Pulmonary artery endothelial cell (primary cell): ENCODE measurements around the gene C7orf57. TPM values are rescaled to one million over a fixed set of nuclear protein-coding genes. Genes with fewer than 3 reads are reported as not detected.

Experiments
- DNase-seq: peaks from one replicate; pipeline ENCODE4 v3.0.0-alpha.2; 2011; ENCODE audit warnings: low read depth, low spot score
- total RNA-seq: library from RNA; depleted of rRNA; stranded (reverse); fragments of >200 nt; gene quantifications from 2 replicates; pipeline ENCODE4 v1.2.3, GENCODE V29; 2014

The C7orf57 gene
- total RNA-seq, 1 donor from 2014 or later = under 0.01 TPM

DNA sequence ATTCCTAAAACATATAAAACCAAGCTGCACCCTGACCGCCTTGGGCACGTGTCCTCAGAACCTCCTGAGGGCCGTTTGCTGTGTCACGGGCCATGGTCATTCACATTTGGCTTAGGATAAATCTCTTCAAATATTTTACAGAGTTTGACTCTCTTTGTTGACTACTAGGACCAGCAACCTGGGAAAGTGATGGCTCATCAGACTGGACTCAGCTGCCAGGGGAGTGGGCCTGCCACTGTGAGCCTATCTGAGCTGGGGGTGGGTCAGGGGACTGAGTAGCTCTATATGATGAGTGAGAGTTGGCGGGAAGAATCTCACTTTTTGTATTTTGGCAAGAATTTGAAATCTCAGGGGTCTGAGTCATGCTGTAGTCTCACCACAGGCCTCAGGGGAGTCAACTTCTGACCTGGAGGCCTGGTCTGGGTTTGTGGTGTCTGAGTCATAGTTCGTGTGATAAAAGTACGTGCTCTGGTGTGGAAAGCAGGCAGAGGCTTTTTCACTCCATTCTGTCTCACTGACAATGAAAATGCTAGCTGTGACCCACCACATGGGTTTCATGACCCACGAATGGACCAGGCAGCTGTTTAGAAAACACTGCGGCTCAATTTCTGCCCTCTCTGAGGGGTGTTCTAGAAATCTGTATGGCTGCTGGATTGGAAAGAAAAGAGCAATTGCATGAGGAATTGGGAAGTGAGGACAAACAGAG lies 49.5 kb downstream of the C7orf57 start:
- peak; percentile 82 for DNase-seq

GRCh38 chr7:48085433-48085791 lies 50.1 kb downstream of the C7orf57 start:
- no peak for DNase-seq

DNA sequence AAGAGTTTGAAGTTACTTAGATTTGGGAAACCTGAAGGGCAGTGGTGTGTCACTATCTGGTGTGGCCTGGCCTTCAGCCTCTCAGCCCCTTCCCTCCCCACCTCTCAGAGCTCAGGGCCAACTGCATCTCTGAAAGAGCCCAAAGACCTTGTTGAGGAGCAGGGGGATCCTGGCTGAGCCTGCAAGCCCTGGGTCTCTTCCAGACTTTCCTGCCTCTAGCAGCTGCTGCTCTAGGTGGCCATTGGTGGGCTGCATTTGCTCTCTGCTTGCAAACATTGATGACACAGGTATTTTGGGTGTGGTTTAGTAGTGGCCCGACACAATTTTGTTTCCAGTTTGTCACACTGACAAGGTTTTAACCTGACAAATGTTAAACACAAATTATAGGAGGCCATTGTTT lies 50.6 kb downstream of the C7orf57 start:
- DNase-seq = no peak

DNA sequence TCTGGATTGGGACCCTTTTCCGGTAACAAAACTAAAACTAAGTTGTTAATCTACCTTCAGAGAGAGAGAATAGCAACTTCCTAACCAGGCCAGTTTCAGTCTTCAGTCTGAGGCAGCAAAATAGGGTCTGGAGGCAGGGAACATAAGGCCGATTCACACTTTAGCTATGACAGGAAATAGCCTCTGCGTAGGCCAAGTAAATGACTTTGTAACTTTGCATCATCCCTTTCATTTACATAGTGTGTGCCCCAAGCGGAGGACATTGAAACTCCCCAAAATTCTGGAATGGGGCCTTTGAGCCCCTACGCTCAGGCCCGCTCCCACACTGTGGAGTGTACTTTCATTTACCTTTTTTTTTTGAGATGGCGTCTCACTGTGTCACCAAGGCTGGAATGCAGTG lies 52.0 kb downstream of the C7orf57 start:
- DNase-seq = no peak

DNA sequence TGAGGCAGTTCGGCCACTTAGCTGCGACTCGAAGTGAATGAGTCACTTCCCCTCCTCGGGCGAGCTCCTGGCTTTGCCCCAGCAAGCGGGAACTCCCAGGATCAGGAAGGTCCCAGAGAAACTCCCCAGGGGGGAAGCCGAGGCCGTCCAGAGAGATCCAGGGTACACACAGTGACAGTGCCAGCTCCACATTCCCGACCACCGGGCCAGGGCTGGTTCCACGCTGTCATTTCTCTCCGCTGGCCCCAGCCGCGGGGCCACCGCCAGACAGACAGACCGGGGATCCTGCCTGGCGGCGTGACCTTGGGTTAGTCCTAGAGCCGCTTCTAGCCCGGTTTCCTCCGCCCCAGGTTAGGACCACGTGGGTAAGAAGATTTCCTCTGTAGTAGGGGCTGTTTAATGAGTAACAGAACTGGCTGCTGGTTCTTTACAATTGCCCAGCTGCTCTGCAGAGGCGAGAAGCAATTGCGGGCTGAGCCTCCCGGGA lies 53.3 kb downstream of the C7orf57 start:
- peak; percentile 81 for DNase-seq

GRCh38 chr7:48089046-48090003 lies 54.0 kb downstream of the C7orf57 start, which contains the start of gene UPP1:
TSS of gene UPP1 (plus strand) at chr7:48089265. CDS start at chr7:48094784, 5,519 bp downstream.
- DNase-seq = no peak

DNA sequence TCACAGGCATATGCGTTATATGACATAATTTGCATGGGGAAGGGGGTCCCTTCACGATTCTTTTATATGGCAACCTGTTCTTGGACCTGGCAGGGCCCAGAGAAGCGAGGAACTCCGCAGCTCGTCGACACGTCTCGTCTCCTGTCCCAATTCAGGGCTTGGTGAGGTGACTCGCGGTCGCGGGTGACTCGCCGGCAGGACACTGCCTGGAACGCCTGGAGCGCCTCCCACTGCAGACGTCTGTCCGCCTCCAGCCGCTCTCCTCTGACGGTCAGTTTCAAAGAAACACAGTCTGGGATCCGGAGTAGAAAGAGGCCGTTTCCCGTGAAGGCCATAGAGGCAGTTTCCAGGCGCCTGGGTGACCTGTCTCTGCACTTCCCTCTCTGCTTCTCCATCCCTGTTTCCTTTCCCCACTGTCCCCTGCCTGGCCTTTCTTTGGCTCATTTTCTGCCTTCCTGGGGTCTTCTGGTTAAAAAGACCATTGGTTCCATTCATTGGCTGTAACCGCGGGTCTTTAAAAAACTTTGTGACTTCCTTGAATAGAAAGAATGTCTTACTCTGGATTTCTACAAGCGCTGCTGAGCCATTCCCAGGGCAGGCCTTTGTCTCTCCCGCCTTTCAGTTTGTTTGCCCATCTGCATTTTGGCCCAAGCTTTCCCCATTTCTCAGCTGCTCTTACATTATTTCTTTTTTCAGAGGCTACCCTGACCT lies 54.9 kb downstream of the C7orf57 start:
- DNase-seq = no peak

DNA sequence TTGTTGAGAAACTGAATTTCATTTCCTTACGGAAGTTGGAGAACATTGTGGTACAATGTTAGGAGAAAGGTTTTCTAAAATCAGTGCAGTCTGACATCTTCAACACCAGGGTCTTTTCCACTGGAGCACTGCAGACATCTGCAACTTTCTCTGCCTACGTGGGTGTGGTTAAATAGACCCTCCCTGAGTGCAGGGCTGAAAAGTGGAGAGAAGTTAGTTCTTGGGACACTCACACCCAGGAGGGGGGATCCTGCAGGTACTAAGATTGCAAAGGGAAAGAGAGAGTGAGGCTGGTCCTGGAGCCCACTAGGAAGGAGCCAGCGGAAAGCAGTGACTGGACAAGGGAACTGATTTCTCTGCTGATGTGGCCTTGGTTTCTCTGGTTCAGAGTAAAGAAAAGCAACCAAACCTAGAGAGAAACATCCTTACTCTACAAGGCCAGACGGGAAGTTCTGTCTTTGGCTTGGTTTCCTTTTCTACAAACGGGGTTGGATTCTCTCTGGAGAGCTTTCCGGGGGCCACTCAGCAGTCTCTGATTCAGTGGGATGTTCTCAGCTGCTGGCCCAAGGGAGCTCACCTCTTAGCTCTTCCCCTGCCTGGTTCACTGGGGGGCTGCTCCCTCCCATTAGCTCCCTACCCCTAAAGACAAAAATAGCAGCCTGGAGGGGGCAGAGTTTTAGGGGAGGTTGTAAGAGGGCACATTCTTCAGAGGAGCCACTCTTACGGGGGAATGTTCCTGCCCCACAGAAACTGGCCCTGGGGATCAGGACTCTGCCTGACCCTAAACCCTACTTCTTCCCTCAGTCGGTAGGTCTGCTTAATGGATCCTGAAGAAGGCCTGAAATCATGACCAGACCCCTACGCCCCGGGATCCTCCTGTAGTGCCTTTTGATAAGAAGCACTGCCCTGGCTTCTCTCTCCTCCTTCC lies 56.4 kb downstream of the C7orf57 start:
- DNase-seq = no peak

- no peak for DNase-seq
Observed at GRCh38 chr7:48094861-48095293, 59.5 kb downstream of the C7orf57 start.

DNA sequence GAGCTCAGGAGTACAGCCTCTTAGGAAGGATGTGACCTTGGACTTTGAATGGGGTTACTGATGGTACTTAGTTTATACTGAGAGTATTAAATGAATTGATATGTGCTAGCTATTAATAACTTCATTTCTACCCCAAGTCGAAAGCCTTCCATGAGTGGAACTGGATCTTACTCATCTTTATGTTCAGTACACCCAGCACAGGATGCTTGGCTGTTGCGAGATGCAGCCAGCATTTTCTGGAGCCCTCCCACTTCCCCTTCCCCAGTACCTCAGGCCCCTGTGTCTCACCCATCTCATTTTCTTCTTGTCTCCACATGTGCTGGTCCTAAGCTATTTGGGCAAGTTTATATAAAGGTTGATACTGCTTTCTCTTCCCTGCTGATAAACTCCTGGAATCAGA lies 60.9 kb downstream of the C7orf57 start:
- no peak for DNase-seq

DNA sequence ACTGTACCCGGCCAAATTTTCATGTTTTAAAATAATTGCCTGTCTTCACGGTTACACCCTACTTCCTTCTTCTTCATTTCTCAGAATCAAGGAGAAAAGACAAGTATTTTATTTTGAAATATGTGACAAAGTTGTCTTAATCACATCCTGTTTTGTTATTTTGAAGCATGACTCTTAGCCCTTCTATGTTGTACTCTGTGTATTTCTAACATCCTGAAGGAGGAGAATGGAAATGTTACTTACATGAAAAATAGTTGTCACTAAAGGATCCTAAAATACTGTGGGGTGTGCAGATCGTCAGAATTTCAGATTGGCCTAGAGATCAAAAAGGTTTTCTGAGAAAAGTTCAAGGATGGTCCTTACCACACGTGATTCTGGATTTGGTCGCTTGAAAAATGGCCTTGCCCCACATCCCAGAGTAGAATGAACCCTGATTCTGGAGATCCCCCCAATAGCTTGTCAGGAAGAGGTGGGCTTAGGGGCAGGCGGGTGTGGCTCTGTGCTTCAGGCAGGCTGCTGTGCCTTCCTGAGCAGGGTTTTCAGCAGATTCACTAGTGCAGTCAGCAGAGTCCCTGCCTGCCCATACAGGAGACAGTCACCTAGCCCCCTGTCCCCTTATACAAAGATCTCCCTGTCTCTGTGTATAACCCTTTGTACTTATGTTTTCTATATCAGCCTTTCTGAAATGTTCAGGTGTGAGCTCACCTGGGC lies 62.3 kb downstream of the C7orf57 start:
- DNase-seq = no peak

DNA sequence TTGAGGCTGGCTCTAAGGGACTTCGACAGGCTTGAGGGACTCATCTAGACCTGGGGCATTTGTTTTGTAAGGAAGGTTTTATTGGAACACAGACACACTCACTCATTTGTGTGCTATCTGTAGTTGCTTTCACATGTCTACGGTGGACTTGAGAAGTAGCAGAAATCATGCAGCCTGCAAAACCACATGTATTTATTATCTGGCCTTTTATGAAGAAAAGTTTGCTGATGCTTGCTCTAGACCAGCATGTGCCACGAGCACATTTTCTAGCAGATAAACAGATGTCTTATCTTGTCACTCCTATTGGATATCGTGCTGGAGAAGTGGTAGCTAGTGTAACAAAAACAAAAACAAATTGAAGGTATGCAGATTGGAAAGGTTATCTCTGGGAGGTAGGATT lies 63.5 kb downstream of the C7orf57 start:
- DNase-seq = no peak

- DNase-seq = no peak
Observed at GRCh38 chr7:48099781-48100180, 64.4 kb downstream of the C7orf57 start.

GRCh38 chr7:48101352-48101751 lies 66.0 kb downstream of the C7orf57 start:
- DNase-seq = no peak

GRCh38 chr7:48101968-48102367 lies 66.6 kb downstream of the C7orf57 start:
- no peak for DNase-seq

DNA sequence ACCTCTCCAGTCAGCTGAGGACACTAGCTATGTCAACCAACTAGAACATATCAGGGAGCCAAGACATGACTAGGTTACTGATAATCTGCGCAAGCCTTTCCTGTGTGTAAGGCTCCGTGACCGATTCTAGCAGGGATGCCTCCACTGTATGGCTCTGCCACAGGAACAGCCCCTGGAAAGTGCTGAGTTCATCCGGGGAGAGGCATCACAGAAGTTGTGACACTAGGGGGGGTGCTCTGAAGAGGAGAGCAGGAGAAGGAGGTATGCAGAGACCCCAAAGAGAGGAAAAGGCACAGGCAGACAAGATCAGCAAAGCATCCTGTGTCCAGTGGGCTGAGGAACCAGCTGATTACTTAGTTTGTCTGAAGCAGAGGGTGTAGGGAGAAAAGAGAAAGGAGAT lies 67.2 kb downstream of the C7orf57 start:
- DNase-seq = no peak

DNA sequence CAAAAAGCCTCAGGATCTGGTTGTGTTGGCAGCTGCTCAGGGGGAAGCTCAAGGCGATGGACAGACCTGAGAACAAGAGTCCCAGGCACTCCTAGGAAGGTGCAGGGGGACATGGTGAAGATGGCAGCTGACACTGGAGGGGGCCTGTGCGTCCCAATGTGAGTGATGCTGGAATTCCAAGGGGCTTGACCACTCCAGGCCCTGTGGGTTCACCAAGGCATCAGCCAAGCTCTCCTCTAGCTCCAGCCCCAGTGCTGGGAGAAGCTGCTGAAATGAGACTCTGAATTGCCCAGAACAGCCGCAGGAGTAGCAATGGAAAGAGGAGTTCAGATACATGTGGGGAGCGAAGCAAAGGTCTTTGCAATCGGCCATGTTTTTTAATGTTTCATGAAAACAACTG lies 69.7 kb downstream of the C7orf57 start:
- DNase-seq = no peak

DNA sequence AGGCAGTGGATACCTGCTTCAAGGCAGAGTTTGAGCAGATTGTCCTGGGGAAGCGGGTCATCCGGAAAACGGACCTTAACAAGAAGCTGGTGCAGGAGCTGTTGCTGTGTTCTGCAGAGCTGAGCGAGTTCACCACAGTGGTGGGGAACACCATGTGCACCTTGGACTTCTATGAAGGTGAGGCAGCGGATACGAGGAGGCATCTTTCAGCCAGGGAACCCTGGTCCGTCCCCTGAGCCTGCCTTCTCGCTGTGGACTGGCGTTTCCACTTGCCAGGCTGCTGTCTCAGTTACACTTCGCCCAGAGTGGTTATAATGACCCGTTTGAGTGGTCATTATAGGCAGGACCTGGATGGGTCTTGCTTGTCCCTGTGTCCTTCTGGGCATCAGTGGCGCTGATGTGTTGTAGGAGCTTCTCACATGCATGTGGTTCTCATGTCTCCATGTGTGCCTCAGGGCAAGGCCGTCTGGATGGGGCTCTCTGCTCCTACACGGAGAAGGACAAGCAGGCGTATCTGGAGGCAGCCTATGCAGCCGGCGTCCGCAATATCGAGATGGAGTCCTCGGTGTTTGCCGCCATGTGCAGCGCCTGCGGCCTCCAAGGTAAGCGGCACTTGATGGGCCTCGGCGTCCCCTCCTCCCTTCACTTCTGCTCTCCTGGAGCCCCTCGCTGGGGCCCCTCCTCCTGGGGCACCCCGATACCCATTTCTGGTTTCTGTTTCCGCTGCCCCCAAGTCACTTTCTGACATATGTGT lies 71.7 kb downstream of the C7orf57 start:
- no peak for DNase-seq

DNA sequence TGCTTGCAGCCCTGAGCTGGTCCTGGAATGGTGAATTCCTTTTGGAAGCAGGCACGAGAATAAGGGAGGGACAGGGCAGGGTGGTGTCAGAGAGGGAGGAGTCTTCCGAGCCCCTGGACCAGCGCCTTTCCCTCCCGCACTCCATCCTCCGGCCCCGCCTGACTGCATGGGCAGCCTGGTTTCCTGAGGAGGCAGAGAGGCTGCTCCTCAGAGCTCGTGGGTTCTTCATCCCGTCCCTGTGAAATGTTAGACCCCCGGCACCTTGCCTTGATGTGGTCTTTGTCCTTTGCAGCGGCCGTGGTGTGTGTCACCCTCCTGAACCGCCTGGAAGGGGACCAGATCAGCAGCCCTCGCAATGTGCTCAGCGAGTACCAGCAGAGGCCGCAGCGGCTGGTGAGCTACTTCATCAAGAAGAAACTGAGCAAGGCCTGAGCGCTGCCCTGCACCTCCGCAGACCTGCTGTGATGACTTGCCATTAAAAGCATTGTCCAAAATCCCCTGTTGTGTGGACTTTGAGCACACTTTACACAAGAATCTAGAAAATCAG lies 72.7 kb downstream of the C7orf57 start:
- no peak for DNase-seq
